ENCODE results near the gene ARFGEF3. TPM values are rescaled to one million over a fixed set of nuclear protein-coding genes. Genes with fewer than 3 reads are reported as not detected.

ARFGEF3 gene
- total and polyA plus RNA-seq, 8 donors = 5.8 to 22.6 (median 8.1) TPM

GRCh38 chr6:138215093-138215782, 53.5 kb downstream of the ARFGEF3 start:
- intact Hi-C loops (cut with DNase I) = no loop called here
- DNase-seq (no peak), ATAC-seq (peak; percentile 45)
- H3K4me3 ChIP-seq = no peak overlapping the region
- no peak for TF ChIP-seq CTCF (IDR thresholded peaks at IDR 0.05)
- no peaks in the 10 kb centered on the region for H3K4me1 ChIP-seq
- H3K27ac ChIP-seq = no peak overlapping the region
- no peaks in the 10 kb centered on the region for H3K36me3 ChIP-seq
- no peaks in the 10 kb centered on the region for H3K27me3 ChIP-seq
- H3K9me3 ChIP-seq = no peaks in the 10 kb centered on the region

GRCh38 chr6:138218449-138218848, 56.7 kb downstream of the ARFGEF3 start, which contains the start of gene PBOV1:
Gene PBOV1 (minus strand): TSS chr6:138218491. CDS start chr6:138218395, 96 bp downstream.
- H3K9me3 ChIP-seq = no peaks in the 10 kb centered on the region
- H3K36me3 ChIP-seq = no peaks in the 10 kb centered on the region
- intact Hi-C loops (cut with DNase I) = no loop called here
- no peaks in the 10 kb centered on the region for H3K4me1 ChIP-seq
- TF ChIP-seq CTCF (IDR thresholded peaks at IDR 0.05) = no peak
- H3K27ac ChIP-seq = no peak within 1 kb of the TSS
- DNase-seq (no peak), ATAC-seq (no peak)
- no peak within 1 kb of the TSS for H3K4me3 ChIP-seq
- H3K27me3 ChIP-seq = no peaks in the 10 kb centered on the region

- ATAC-seq (peak; percentile 70), DNase-seq (no peak)
- H3K4me1 ChIP-seq = no peaks in the 10 kb centered on the region
- H3K9me3 ChIP-seq = no peaks in the 10 kb centered on the region
- H3K4me3 ChIP-seq = no peak overlapping the region
- intact Hi-C loops (cut with DNase I) = no loop called here
- H3K27ac ChIP-seq = no peak overlapping the region
- H3K36me3 ChIP-seq = no peaks in the 10 kb centered on the region
- no peaks in the 10 kb centered on the region for H3K27me3 ChIP-seq
- no peak for TF ChIP-seq CTCF (IDR thresholded peaks at IDR 0.05)
Measured at GRCh38 chr6:138219398-138219797, 57.7 kb downstream of the ARFGEF3 start.

GRCh38 chr6:138219901-138220300, 58.2 kb downstream of the ARFGEF3 start:
- intact Hi-C loops (cut with DNase I) = no loop called here
- Histone ChIP-seq H3K4me1 (no peaks in the 10 kb centered on the region), H3K36me3 (no peaks in the 10 kb centered on the region), H3K27me3 (no peaks in the 10 kb centered on the region), H3K27ac (no peak overlapping the region), H3K4me3 (no peak overlapping the region), H3K9me3 (no peaks in the 10 kb centered on the region)
- TF ChIP-seq CTCF (IDR thresholded peaks at IDR 0.05) = no peak
- no peak for ATAC-seq
- DNase-seq = no peak

- TF ChIP-seq CTCF (IDR thresholded peaks at IDR 0.05) = no peak
- Histone ChIP-seq H3K27ac (peak overlapping the region in 1 of 2 donors; percentile 20), H3K4me3 (no peak overlapping the region), H3K27me3 (no peaks in the 10 kb centered on the region), H3K4me1 (no peaks in the 10 kb centered on the region), H3K9me3 (no peaks in the 10 kb centered on the region), H3K36me3 (no peaks in the 10 kb centered on the region)
- DNase-seq (no peak), ATAC-seq (peak; percentile 8)
- intact Hi-C loops (cut with DNase I) = no loop called here
Measured at GRCh38 chr6:138222901-138223546, 61.3 kb downstream of the ARFGEF3 start.
